ENCODE data around the gene TTC21B.

DNA sequence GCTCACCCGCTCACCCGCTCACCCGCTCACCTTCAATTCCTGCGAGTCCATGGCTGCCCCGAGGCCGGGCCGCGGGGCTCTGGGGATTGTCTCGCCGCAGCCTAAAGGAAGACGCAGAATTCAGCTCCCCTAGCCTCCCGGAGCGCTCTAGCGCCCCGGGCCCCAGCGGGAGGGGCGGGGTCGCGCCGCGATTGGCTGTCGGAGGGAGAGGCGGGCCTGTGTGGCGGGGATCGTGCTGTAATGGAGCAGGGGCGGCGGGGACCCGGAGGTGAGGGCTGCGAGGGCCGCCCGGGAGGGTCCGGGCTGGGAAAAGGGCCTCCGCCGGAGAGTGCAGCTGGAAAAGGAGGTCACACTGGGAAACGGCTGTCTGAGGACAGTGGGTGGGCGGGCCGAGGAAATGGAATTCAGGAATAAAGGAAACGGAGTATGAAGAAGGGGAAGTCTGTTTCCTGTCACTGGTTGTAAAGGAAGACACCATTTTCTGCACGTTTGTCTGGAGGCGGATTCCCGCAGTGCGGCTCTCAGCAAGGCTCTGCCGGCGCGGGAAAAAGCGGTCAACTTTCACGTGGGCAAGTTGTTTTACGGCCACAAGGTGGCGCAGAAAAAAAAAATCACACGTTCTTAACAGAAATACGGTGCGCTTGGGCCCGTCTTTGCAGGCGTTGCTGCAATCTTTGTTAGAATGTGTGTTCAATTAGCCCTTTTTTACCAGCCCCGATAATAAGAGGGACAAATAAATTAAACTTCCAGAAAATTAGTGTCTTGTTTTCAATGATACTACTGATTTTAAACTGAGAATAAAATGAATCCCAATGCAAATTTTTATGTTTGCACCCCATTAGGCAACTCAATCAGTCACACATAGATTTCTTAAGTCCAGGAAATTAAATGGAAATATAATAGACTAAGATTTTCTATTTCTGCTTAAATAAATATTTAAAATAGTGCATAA, at the start of gene TTC21B:
- TF ChIP-seq POLR2A (IDR thresholded peaks at IDR 0.05; ENCODE audit: low read depth, low read length) (peak; percentile 59; the same call in 1 of the 2 replicates), POLR2AphosphoS5 (IDR thresholded peaks at IDR 0.05; ENCODE audit: low read depth, low read length) (peak; percentile 59; the same call in 1 of the 2 replicates), POU2F2 (IDR thresholded peaks at IDR 0.05; ENCODE audit: low read depth, low read length) (no peak; the same call in 1 of the 2 replicates), TAF1 (IDR thresholded peaks at IDR 0.05; ENCODE audit: low read depth, low read length) (peak; percentile 37; the same call in 1 of the 2 replicates), SPI1 (IDR thresholded peaks at IDR 0.05; ENCODE audit: low read depth, low read length) (peak; percentile 46; the same call in 1 of the 2 replicates)

Data from GM12891 (cell line).